NCI-H1105 treated with DMSO at 0.1 percent for 48 hours (cell line): ENCODE measurements around the gene SLIT3.
"Not testable (repeated sequence)": the region's sequence is repeated elsewhere in the genome, so short reads cannot be mapped to it uniquely, and the experiment has no call there.

Experiments
- DNase-seq: peaks from one replicate; lab custom pipeline; 2025; lab: John Stamatoyannopoulos, UW

SLIT3 gene

GRCh38 chr5:168638846-168639245, 662.1 kb downstream of the SLIT3 start:
- not testable (repeated sequence) for DNase-seq

GRCh38 chr5:168637793-168638192, 663.1 kb downstream of the SLIT3 start:
- DNase-seq: no peak

- no peak for DNase-seq
Measured at GRCh38 chr5:168637281-168637680, 663.7 kb downstream of the SLIT3 start.

GRCh38 chr5:168630958-168631357, 670.0 kb downstream of the SLIT3 start:
- DNase-seq: not testable (repeated sequence)

DNA sequence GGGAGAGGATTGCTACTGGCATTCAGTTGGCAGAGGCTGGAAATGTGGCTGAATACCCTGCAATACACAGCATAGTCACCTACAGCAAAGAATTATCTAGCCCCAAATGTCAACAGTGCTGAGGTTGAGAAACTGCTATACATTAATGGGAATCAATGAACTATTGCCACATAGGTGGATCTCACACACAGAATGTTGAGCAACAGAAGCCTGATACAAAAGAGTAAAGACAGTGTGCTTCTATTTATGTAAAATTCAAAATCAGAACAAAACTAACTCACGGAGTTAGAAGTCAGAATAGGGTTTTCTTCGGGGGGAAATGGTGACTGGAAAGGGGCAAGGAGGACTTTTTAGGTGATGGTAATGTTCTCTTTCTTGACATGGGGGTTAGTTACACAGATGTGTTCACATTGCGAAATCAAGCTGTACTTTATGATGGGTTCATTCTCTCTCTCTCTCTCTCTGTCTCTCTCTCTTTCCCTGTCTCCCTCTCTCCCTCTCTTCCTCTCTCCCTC, 676.0 kb downstream of the SLIT3 start:
- DNase-seq: no peak

GRCh38 chr5:168620807-168621206, 680.1 kb downstream of the SLIT3 start:
- DNase-seq: no peak

GRCh38 chr5:168614661-168615060, 686.3 kb downstream of the SLIT3 start:
- no peak for DNase-seq

- DNase-seq: no peak
Measured at GRCh38 chr5:168613996-168614395, 686.9 kb downstream of the SLIT3 start.

- no peak for DNase-seq
Measured at GRCh38 chr5:168613396-168613795, 687.5 kb downstream of the SLIT3 start.

DNA sequence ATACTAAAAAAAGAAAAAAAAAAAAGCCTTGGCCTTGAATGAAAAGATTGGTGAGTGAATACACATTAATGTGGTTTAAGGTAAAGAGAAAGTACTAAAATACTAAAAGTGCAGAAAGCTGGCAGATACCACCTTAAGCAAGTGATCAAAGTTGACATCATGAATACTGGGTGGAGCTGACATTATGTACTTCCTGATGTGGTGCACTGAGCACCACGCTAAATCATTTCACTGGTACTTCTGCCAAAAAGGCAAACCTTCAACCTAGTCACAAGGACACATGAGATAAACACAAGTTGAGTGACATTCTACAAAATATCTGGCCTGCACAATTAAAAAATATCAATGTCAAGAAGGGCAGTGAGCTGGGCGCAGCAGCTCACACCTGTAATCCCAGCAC, 687.9 kb downstream of the SLIT3 start:
- no peak for DNase-seq

DNA sequence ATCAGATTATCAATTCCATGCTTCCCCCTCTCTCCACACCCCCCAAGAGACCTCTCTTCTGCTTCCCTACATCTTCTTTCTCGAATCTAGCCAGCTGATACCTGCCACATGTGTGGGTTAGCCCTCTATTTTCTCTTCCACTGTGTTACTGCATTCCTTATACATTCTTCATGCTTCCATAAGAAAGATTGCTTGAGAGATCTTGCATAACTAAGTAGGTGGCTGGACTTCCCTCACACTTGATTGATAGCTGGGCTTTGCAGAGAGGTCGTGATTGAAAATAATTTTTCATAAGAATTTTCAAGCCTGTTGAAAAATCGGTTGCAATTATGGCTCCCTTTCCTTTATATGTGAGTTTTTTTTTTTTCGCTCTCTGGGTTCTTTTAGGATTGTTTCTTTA, 688.8 kb downstream of the SLIT3 start:
- DNase-seq: no peak
